ENCODE data around the gene ZNF451.

DNA sequence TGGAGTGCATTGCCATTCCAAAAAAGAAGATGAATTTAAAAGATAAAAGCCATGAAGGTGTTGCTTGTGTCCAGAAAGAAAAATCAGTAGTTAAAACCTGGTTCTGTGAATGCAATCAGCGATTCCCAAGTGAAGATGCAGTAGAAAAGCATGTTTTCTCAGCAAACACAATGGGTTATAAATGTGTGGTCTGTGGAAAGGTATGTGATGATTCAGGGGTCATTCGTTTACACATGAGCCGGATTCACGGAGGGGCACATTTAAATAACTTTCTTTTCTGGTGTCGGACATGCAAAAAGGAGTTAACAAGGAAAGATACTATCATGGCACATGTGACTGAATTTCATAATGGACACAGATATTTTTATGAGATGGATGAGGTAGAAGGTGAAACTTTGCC is 57.4 kb downstream of the ZNF451 start:
- TF ChIP-seq, protein P1, sequence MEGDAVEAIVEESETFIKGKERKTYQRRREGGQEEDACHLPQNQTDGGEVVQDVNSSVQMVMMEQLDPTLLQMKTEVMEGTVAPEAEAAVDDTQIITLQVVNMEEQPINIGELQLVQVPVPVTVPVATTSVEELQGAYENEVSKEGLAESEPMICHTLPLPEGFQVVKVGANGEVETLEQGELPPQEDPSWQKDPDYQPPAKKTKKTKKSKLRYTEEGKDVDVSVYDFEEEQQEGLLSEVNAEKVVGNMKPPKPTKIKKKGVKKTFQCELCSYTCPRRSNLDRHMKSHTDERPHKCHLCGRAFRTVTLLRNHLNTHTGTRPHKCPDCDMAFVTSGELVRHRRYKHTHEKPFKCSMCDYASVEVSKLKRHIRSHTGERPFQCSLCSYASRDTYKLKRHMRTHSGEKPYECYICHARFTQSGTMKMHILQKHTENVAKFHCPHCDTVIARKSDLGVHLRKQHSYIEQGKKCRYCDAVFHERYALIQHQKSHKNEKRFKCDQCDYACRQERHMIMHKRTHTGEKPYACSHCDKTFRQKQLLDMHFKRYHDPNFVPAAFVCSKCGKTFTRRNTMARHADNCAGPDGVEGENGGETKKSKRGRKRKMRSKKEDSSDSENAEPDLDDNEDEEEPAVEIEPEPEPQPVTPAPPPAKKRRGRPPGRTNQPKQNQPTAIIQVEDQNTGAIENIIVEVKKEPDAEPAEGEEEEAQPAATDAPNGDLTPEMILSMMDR (conservative IDR thresholded peaks at IDR 0.05): no peak
- no peak for TF ChIP-seq ZFX (IDR thresholded peaks at IDR 0.05)
